Breast epithelium (tissue), 4 donors: ENCODE data around the gene ZNF862. TPM values are rescaled to one million over a fixed set of nuclear protein-coding genes. Genes with fewer than 3 reads are reported as not detected.

ENCODE experiments used
- DNase-seq, 2 donors: peaks; one replicate each; pipeline ENCODE4 v3.0.0-alpha.2; 2019; ENCODE audit warnings: low spot score in 2 of 2
- H3K27ac ChIP-seq, 2 donors: fragments of 200-600 bp; sonication (generic) in 1 of 2; one replicate each; pipeline ENCODE4 v1.5.1; 2016 to 2019; ENCODE audit warnings: mild to moderate bottlenecking in 1 of 2
- H3K27me3 ChIP-seq, 2 donors: fragments of 200-600 bp; sonication (generic) in 1 of 2; one replicate each; pipeline versions ENCODE4 v1.5.1 to v1.6.0; 2017 to 2019; ENCODE audit warnings: control low read depth in 1 of 2, mild to moderate bottlenecking in 1 of 2
- H3K36me3 ChIP-seq: fragments of 200-600 bp; one replicate; pipeline ENCODE4 v1.5.1; 2019
- H3K4me1 ChIP-seq, 2 donors: fragments of 200-600 bp; sonication (generic); one replicate each; pipeline ENCODE4 v1.5.1; 2016 to 2019; ENCODE audit warnings: control low read depth in 1 of 2
- H3K4me3 ChIP-seq, 3 donors: fragments of 200-600 bp; sonication (generic); 1 replicate in 2 of 3; 2 replicates in 1 of 3; pipeline ENCODE4 v1.5.1; 2016 to 2019; ENCODE audit warnings: mild to moderate bottlenecking in 3 of 3, moderate library complexity in 2 of 3
- H3K9me3 ChIP-seq, 2 donors: fragments of 200-600 bp; sonication (generic) in 1 of 2; one replicate each; pipeline ENCODE4 v1.5.1; 2016 to 2019; ENCODE audit warnings: control low read depth in 1 of 2
- POLR2A ChIP-seq: fragments of 450-650 bp; IDR thresholded peaks from one replicate; pipeline ENCODE4 v1.6.1; 2016; ENCODE audit warnings: antibody characterized with exemption, mild to moderate bottlenecking, moderate library complexity
- POLR2AphosphoS5 ChIP-seq, 3 donors: sonication (generic); formaldehyde crosslinking; IDR thresholded peaks; one replicate each; pipeline ENCODE4 v1.6.1; 2017; ENCODE audit warnings: antibody characterized with exemption in 3 of 3
- intact Hi-C: fragments of 100-400 bp; cut with DNase I; formaldehyde crosslinking; loops from one replicate; pipeline ENCODE4 v1.15.1; 2023; ENCODE audit warnings: low total_unique reads
- total RNA-seq, 3 donors: library from RNA; depleted of rRNA; stranded (reverse); fragments of >200 nt; gene quantifications; one replicate each; pipeline ENCODE4 v1.1.0, GENCODE V29; 2016
- TF ChIP-seq, protein P1 (sequence below), 3 donors: fragments of 450-650 bp; IDR thresholded peaks; one replicate each; pipeline ENCODE4 v1.5.1; 2016 to 2017; ENCODE audit warnings: antibody characterized with exemption in 3 of 3, mild to moderate bottlenecking in 3 of 3, moderate library complexity in 3 of 3

Gene ZNF862
- total RNA-seq, 3 donors from 2014 or later: 21.4 to 27.8 (median 27.2) TPM

DNA sequence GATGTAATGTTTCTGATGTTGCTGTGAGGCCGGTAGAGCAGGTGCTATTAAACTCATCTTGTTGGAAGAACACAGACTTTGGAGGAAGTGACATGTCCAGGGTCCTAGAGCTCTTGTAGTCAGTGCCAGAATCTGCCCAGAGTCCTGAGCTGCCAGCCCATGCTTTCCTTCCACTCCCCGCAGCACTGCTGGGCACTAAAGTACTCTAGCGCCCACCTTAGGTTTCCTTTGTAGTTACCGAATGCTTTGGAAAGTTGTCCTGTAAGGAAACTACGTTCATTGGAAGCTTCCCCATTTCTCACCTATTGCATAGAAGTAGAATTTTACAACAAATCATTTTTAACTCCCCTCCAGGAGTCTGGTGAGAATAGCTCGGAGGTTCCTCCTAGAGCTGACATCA, 11.0 kb downstream of the ZNF862 start:
- Histone ChIP-seq H3K4me3 (no peak overlapping the region), H3K27ac (no peak overlapping the region), H3K27me3 (no peaks in the 10 kb centered on the region), H3K9me3 (no peaks in the 10 kb centered on the region), H3K36me3 (no peaks in the 10 kb centered on the region), H3K4me1 (no peaks in the 10 kb centered on the region)
- TF ChIP-seq, protein P1, sequence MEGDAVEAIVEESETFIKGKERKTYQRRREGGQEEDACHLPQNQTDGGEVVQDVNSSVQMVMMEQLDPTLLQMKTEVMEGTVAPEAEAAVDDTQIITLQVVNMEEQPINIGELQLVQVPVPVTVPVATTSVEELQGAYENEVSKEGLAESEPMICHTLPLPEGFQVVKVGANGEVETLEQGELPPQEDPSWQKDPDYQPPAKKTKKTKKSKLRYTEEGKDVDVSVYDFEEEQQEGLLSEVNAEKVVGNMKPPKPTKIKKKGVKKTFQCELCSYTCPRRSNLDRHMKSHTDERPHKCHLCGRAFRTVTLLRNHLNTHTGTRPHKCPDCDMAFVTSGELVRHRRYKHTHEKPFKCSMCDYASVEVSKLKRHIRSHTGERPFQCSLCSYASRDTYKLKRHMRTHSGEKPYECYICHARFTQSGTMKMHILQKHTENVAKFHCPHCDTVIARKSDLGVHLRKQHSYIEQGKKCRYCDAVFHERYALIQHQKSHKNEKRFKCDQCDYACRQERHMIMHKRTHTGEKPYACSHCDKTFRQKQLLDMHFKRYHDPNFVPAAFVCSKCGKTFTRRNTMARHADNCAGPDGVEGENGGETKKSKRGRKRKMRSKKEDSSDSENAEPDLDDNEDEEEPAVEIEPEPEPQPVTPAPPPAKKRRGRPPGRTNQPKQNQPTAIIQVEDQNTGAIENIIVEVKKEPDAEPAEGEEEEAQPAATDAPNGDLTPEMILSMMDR (IDR thresholded peaks at IDR 0.05): no peak
- TF ChIP-seq POLR2AphosphoS5 (IDR thresholded peaks at IDR 0.05): no peak
- TF ChIP-seq POLR2A: no peak
- no peak for DNase-seq
- intact Hi-C loops: no loop called here

DNA sequence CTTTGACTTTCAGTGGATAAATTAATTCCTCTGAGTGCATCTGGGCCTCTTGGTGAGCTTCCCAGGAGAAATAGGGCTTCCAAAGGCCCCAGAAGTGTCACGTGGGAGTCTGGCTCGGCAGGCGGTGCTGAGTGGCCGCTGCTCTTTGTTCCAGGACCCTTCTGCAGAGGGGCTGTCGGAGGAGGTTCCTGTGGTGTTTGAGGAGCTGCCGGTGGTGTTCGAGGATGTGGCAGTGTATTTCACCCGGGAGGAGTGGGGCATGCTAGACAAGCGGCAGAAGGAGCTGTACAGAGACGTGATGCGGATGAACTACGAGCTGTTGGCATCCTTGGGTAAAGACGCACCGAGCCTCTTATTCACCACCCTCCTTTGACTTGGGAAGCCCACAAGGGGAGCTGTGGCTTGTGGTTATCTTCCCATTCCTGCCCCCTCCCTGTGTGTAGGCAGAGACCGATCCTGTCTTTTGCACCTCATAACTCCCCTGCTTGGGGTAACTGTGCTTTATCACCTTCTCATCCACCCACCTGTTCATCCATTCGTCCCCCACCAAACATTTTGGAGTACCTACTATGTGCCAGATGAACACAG, 11.9 kb downstream of the ZNF862 start:
- TF ChIP-seq POLR2AphosphoS5 (IDR thresholded peaks at IDR 0.05) (no peak), POLR2A (no peak)
- TF ChIP-seq, protein P1 (IDR thresholded peaks at IDR 0.05): no peak
- Histone ChIP-seq H3K4me1 (peaks cover 0 to 3% of the 10 kb centered on the region in 2 donors), H3K27ac (no peak overlapping the region), H3K36me3 (no peaks in the 10 kb centered on the region), H3K27me3 (no peaks in the 10 kb centered on the region), H3K4me3 (no peak overlapping the region), H3K9me3 (no peaks in the 10 kb centered on the region)
- no peak for DNase-seq
- intact Hi-C loops: no loop called here

DNA sequence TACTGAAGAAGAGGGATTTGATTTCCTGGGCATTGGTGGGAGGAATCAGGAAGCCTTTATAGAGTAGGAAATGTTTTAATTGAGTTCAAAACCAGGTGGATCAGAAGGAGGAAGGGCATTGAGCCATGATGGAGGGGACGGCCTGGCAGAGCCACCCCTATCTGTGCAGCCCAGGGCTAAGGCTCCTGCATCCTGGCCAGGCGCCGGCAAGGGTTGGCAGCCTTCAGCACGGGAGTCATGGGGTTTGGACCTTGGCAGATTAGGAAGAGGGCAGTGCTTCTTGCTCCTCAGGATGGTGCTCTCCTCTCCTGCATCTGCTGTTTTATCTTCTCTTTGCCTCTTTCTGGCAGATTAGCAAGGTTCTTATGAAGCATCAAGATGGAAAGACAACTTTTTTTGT, 12.5 kb downstream of the ZNF862 start:
- Histone ChIP-seq H3K9me3 (no peaks in the 10 kb centered on the region), H3K4me3 (no peak overlapping the region), H3K4me1 (peaks cover 0 to 3% of the 10 kb centered on the region in 2 donors), H3K27me3 (no peaks in the 10 kb centered on the region), H3K36me3 (no peaks in the 10 kb centered on the region), H3K27ac (no peak overlapping the region)
- TF ChIP-seq POLR2AphosphoS5 (IDR thresholded peaks at IDR 0.05) (no peak), POLR2A (no peak)
- TF ChIP-seq, protein P1 (IDR thresholded peaks at IDR 0.05): no peak
- no peak for DNase-seq
- intact Hi-C loops: no loop called here

DNA sequence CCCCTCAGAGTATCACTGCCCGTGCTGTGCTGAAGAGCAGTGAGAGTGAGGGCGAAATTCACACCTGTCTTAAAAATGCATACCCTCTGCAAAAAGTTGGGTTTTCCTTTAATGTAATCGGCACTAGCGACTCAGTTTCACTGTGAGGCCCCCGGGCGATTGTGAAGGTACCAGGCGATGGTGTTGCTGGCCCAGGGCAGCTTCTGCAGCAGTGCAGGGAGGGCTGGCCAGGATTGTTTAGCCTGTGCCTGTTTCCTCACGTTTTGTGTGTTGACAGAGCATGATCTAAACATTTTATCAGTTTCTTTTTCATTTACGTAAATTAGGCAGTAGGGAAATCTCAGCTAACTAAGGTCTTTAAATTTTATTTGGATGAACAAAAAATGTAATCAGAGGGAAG, 13.3 kb downstream of the ZNF862 start:
- Histone ChIP-seq H3K4me3 (no peak overlapping the region), H3K9me3 (no peaks in the 10 kb centered on the region), H3K27me3 (no peaks in the 10 kb centered on the region), H3K4me1 (peaks cover 0 to 3% of the 10 kb centered on the region in 2 donors), H3K27ac (no peak overlapping the region), H3K36me3 (no peaks in the 10 kb centered on the region)
- DNase-seq: no peak
- intact Hi-C loops: no loop called here
- no peak for TF ChIP-seq POLR2A
- TF ChIP-seq, protein P1 (IDR thresholded peaks at IDR 0.05): no peak
- no peak for TF ChIP-seq POLR2AphosphoS5 (IDR thresholded peaks at IDR 0.05)

DNA sequence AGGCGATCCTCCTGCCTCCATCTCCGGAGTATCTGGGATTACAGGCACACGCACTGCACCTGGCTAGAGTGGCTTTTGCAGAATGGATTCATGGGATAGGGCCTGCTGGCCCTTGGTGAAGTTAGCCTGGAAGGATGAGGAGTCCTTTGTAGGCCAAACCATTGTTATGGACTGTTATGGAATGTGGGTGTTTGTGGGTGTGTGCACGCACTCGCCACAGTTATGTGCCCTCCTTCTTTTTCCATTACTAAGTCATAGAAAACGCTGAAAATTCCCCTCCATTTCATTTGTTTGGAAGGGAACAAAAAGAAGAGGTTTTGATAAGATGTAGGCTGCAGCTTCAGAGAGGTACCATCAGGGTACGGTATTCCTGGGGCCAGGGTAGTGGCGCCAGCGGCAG, 15.0 kb downstream of the ZNF862 start:
- Histone ChIP-seq H3K27ac (no peak overlapping the region), H3K9me3 (no peaks in the 10 kb centered on the region), H3K27me3 (no peaks in the 10 kb centered on the region), H3K4me1 (peaks cover 0 to 3% of the 10 kb centered on the region in 2 donors), H3K36me3 (no peaks in the 10 kb centered on the region), H3K4me3 (no peak overlapping the region)
- no peak for DNase-seq
- intact Hi-C loops: no loop called here
- no peak for TF ChIP-seq POLR2A
- TF ChIP-seq POLR2AphosphoS5 (IDR thresholded peaks at IDR 0.05): no peak
- TF ChIP-seq, protein P1 (IDR thresholded peaks at IDR 0.05): no peak
